Measurements from ENCODE around the gene ADAMTSL3.

GRCh38 chr15:83626171-83626802 is 27.6 kb upstream of the ADAMTSL3 start:
- no peak for TF ChIP-seq EP300 (IDR thresholded peaks at IDR 0.05)
- TF ChIP-seq, protein P1, sequence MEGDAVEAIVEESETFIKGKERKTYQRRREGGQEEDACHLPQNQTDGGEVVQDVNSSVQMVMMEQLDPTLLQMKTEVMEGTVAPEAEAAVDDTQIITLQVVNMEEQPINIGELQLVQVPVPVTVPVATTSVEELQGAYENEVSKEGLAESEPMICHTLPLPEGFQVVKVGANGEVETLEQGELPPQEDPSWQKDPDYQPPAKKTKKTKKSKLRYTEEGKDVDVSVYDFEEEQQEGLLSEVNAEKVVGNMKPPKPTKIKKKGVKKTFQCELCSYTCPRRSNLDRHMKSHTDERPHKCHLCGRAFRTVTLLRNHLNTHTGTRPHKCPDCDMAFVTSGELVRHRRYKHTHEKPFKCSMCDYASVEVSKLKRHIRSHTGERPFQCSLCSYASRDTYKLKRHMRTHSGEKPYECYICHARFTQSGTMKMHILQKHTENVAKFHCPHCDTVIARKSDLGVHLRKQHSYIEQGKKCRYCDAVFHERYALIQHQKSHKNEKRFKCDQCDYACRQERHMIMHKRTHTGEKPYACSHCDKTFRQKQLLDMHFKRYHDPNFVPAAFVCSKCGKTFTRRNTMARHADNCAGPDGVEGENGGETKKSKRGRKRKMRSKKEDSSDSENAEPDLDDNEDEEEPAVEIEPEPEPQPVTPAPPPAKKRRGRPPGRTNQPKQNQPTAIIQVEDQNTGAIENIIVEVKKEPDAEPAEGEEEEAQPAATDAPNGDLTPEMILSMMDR (IDR thresholded peaks at IDR 0.05), result no peak

All from sigmoid colon (tissue), 4 donors.